Osteoblast (primary cell): ENCODE measurements around the gene GPR143. TPM values are rescaled to one million over a fixed set of nuclear protein-coding genes. Genes with fewer than 3 reads are reported as not detected.

ENCODE experiments used
- DNase-seq: peaks from one replicate; pipeline ENCODE4 v3.0.0; 2011; ENCODE audit warnings: low spot score, mixed read lengths; ENCODE audit not compliant: insufficient read length; ENCODE audit errors: missing footprints
- H2AFZ ChIP-seq: 2 replicates; pipeline ENCODE4 v1.6.0; 2011; ENCODE audit warnings: mild to moderate bottlenecking, low read length
- H3K27ac ChIP-seq: 2 replicates; pipeline ENCODE4 v1.5.1; 2011; ENCODE audit warnings: mild to moderate bottlenecking, low read depth, low read length, moderate library complexity
- H3K27me3 ChIP-seq: 2 replicates; pipeline ENCODE4 v1.6.0; 2012; ENCODE audit warnings: mild to moderate bottlenecking, control low read depth, inconsistent platforms, low read length, moderate library complexity; ENCODE audit not compliant: insufficient read depth
- H3K36me3 ChIP-seq: 2 replicates; pipeline ENCODE4 v1.5.1; 2011; ENCODE audit warnings: mild to moderate bottlenecking, low read length, control low read depth, moderate library complexity; ENCODE audit not compliant: insufficient read depth
- H3K4me1 ChIP-seq: 2 replicates; pipeline ENCODE4 v1.5.1; 2011; ENCODE audit warnings: mild to moderate bottlenecking, low read length, control low read depth, moderate library complexity; ENCODE audit not compliant: insufficient read depth
- H3K4me2 ChIP-seq: 2 replicates; pipeline ENCODE4 v1.6.0; 2011; ENCODE audit warnings: mild to moderate bottlenecking, low read length; ENCODE audit not compliant: insufficient read depth
- H3K4me3 ChIP-seq: fragments of 200-600 bp; sonication (generic); 3 replicates; pipeline ENCODE4 v1.5.1; 2012; ENCODE audit warnings: mild to moderate bottlenecking, low read length, inconsistent platforms; ENCODE audit not compliant: insufficient read depth
- H3K79me2 ChIP-seq: 2 replicates; pipeline ENCODE4 v1.6.0; 2012; ENCODE audit warnings: mild to moderate bottlenecking, low read length, control low read depth, inconsistent platforms; ENCODE audit not compliant: insufficient read depth
- H3K9me3 ChIP-seq: 2 replicates; pipeline ENCODE4 v1.5.1; 2011; ENCODE audit warnings: low read depth, low read length, control low read depth
- H4K20me1 ChIP-seq: 2 replicates; pipeline ENCODE4 v1.6.0; 2012; ENCODE audit warnings: mild to moderate bottlenecking, low read length, control low read depth; ENCODE audit not compliant: insufficient read depth
- total RNA-seq: library from RNA; depleted of rRNA; stranded (reverse); fragments of >200 nt; gene quantifications from 2 replicates; pipeline ENCODE4 v1.2.3, GENCODE V29; 2012
- TF ChIP-seq, protein P1 (sequence below): IDR thresholded peaks from 2 replicates; pipeline ENCODE4 v1.5.1; 2011; ENCODE audit warnings: mild to moderate bottlenecking, low read depth, low read length, moderate library complexity; ENCODE audit errors: extremely low read depth

GPR143 gene
- total RNA-seq, 1 donor, result not detected

- no peak overlapping the region for H2AFZ ChIP-seq
- no peaks in the 10 kb centered on the region for H3K27me3 ChIP-seq
- no peaks in the 10 kb centered on the region for H3K36me3 ChIP-seq
- H4K20me1 ChIP-seq, result no peaks in the 10 kb centered on the region
- TF ChIP-seq, protein P1, sequence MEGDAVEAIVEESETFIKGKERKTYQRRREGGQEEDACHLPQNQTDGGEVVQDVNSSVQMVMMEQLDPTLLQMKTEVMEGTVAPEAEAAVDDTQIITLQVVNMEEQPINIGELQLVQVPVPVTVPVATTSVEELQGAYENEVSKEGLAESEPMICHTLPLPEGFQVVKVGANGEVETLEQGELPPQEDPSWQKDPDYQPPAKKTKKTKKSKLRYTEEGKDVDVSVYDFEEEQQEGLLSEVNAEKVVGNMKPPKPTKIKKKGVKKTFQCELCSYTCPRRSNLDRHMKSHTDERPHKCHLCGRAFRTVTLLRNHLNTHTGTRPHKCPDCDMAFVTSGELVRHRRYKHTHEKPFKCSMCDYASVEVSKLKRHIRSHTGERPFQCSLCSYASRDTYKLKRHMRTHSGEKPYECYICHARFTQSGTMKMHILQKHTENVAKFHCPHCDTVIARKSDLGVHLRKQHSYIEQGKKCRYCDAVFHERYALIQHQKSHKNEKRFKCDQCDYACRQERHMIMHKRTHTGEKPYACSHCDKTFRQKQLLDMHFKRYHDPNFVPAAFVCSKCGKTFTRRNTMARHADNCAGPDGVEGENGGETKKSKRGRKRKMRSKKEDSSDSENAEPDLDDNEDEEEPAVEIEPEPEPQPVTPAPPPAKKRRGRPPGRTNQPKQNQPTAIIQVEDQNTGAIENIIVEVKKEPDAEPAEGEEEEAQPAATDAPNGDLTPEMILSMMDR, result no peak
- H3K4me2 ChIP-seq, result no peak overlapping the region
- no peaks in the 10 kb centered on the region for H3K79me2 ChIP-seq
- H3K9me3 ChIP-seq, result peaks cover 3% of the 10 kb centered on the region
- H3K4me3 ChIP-seq, result no peak overlapping the region
- H3K4me1 ChIP-seq, result no peaks in the 10 kb centered on the region
- no peak overlapping the region for H3K27ac ChIP-seq
- no peak for DNase-seq
Measured at GRCh38 chrX:9804444-9804843, 38.8 kb upstream of the GPR143 start.

DNA sequence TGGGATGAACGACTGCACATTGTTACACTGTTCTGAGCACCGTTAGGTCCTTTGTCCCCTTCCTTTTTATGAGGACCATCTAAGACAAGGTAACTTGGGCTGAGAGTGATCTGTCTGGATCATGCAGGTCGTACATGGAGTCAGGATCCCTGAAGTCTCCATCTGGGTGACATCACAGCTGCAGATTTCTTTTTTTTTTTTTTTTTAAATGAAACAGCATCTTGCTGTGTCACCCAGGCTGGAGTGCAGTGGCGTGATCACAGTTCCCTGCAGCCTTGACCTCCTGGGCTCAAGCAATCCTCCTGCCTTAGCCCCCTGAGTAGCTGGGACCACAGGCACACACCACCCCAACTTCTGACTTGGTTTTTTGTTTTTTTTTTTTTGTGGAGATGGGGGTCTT, 37.1 kb upstream of the GPR143 start:
- H3K4me2 ChIP-seq, result no peak overlapping the region
- no peak overlapping the region for H2AFZ ChIP-seq
- no peak for DNase-seq
- TF ChIP-seq, protein P1, result no peak
- H3K27me3 ChIP-seq, result no peaks in the 10 kb centered on the region
- no peak overlapping the region for H3K27ac ChIP-seq
- peaks cover 3% of the 10 kb centered on the region for H3K9me3 ChIP-seq
- H3K4me3 ChIP-seq, result no peak overlapping the region
- H3K79me2 ChIP-seq, result no peaks in the 10 kb centered on the region
- H4K20me1 ChIP-seq, result no peaks in the 10 kb centered on the region
- H3K4me1 ChIP-seq, result no peaks in the 10 kb centered on the region
- H3K36me3 ChIP-seq, result no peaks in the 10 kb centered on the region

DNA sequence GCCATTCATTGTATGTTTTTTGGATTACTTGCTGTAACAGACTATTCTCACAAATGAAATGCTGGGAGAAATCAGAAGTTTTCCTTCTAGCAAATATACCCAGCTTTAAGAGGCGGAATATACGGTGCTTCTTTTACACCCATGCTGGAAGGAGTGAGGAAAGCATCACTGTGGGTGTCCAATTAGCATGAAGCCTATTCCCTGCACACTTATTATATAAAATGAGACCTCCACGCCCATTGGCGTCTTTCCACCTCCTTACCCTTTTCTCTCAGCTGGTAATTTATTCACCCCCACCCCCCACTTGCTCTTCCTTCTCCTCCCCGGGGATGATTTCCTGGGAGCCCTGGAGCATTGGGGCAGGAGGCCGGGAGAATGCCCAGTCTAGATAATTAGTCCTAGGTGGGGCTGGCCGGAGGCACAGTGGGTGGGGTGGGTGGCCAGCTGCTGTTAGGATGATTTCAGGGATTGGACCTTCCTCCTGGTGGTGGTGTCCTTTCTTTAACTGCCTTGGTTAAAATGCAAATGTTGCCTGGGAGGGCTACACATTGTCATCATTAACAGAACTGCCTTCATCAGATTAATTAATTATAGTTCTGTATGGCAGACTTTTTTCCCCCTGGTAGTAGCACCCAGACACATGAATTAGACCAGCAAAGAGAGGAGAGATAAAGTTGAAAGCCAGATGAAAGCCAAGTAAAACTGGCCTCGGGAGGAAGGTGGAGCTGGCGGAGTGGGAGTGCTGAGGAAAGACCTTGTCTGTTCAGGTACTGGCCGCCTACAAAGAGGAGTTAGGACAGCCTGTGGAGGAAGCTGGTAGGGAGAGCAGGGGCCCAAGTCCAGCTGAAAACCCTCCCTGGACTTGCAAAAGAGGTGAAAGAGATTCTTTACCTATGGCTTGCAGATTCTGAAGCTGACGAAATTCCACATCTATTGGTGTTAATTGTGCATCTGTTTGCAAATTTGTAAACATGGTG, 32.0 kb upstream of the GPR143 start:
- no peaks in the 10 kb centered on the region for H3K36me3 ChIP-seq
- H3K4me1 ChIP-seq, result no peaks in the 10 kb centered on the region
- H3K27ac ChIP-seq, result no peak overlapping the region
- no peak overlapping the region for H2AFZ ChIP-seq
- H3K27me3 ChIP-seq, result no peaks in the 10 kb centered on the region
- TF ChIP-seq, protein P1, result no peak
- no peak for DNase-seq
- no peak overlapping the region for H3K4me3 ChIP-seq
- peaks cover 3% of the 10 kb centered on the region for H3K9me3 ChIP-seq
- H3K4me2 ChIP-seq, result no peak overlapping the region
- H3K79me2 ChIP-seq, result no peaks in the 10 kb centered on the region
- H4K20me1 ChIP-seq, result no peaks in the 10 kb centered on the region

DNA sequence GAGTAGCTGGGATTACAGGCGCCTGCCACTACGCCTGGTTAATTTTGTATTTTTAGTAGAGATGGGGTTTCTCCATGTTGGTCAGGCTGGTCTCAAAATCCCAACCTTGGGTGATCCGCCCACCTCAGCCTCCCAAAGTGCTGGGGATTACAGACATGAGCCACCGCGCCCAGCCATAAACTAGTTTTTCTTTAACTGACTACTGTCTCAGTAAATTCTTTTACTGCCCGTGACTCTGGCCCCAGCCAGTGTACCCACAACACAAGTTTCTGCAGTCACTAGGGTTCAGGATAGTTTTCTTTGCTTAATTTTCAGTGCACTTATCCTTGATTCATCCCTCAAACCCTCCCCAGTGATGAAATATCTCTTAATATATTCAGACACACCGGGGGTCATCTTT, 28.8 kb upstream of the GPR143 start:
- H3K27me3 ChIP-seq, result peaks cover 8% of the 10 kb centered on the region
- no peaks in the 10 kb centered on the region for H3K9me3 ChIP-seq
- TF ChIP-seq, protein P1, result no peak
- H3K36me3 ChIP-seq, result no peaks in the 10 kb centered on the region
- no peak for DNase-seq
- no peaks in the 10 kb centered on the region for H3K4me1 ChIP-seq
- H2AFZ ChIP-seq, result no peak overlapping the region
- no peak overlapping the region for H3K4me3 ChIP-seq
- H3K4me2 ChIP-seq, result no peak overlapping the region
- H3K27ac ChIP-seq, result no peak overlapping the region
- H4K20me1 ChIP-seq, result no peaks in the 10 kb centered on the region
- H3K79me2 ChIP-seq, result no peaks in the 10 kb centered on the region
